Measurements from ENCODE around the gene BIRC5.

The BIRC5 gene

GRCh38 chr17:78204387-78205123, 9.5 kb upstream of the BIRC5 start:
- no peak for DNase-seq
- in situ Hi-C loops (cut with HindIII; ENCODE audit: low pct_ligation_motif_present, low sequenced_read_pairs): no loop called here
- no peak for TF ChIP-seq CTCF (IDR thresholded peaks at IDR 0.05; ENCODE audit: low read depth, low read length, missing control alignments)

GRCh38 chr17:78205124-78205775, 8.8 kb upstream of the BIRC5 start:
- Histone ChIP-seq H3K4me3 (ENCODE audit: low read depth, low read length) (no peak overlapping the region), H3K36me3 (replicated peaks) (peaks cover 5% of the 10 kb centered on the region), H3K27me3 (replicated peaks) (no peaks in the 10 kb centered on the region), H3K27ac (no peak overlapping the region)
- no peak for DNase-seq
- in situ Hi-C loops (cut with HindIII; ENCODE audit: low pct_ligation_motif_present, low sequenced_read_pairs): no loop called here
- TF ChIP-seq CTCF (IDR thresholded peaks at IDR 0.05; ENCODE audit: low read depth, low read length, missing control alignments): no peak

More at GRCh38 chr17:78204387-78205123, 9.5 kb upstream of the BIRC5 start:
- Histone ChIP-seq H3K27ac (no peak overlapping the region), H3K27me3 (replicated peaks) (no peaks in the 10 kb centered on the region), H3K36me3 (replicated peaks) (peaks cover 5% of the 10 kb centered on the region), H3K4me3 (ENCODE audit: low read depth, low read length) (no peak overlapping the region)

- TF ChIP-seq CTCF (IDR thresholded peaks at IDR 0.05; ENCODE audit: low read depth, low read length, missing control alignments): peak; percentile 24
- Histone ChIP-seq H3K27ac (no peak overlapping the region), H3K27me3 (replicated peaks) (no peaks in the 10 kb centered on the region), H3K4me3 (ENCODE audit: low read depth, low read length) (no peak overlapping the region), H3K36me3 (replicated peaks) (peaks cover 5% of the 10 kb centered on the region)
- no peak for DNase-seq
- in situ Hi-C loops (cut with HindIII; ENCODE audit: low pct_ligation_motif_present, low sequenced_read_pairs): no loop called here
Measured at GRCh38 chr17:78206298-78206697, 7.8 kb upstream of the BIRC5 start.

DNA sequence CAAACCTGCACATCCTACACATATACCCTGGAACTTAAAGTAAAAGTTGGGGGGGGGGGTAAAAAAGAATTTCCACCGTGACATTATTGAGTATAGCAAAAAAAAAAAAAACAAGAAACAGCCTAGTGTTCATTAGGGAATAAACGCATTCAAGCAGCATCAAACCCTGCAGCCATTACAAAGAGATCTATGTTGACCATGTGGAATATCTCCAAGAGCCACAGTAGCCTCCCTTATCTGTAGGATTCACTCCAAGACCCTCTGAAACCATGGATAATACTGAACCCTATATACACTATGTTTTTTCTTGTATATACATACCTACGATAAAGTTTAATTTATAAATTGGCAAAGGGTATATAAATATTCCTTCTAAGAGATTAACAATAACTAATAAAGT, 5.6 kb upstream of the BIRC5 start:
- in situ Hi-C loops (cut with HindIII; ENCODE audit: low pct_ligation_motif_present, low sequenced_read_pairs): no loop called here
- Histone ChIP-seq H3K27ac (no peak overlapping the region), H3K4me3 (ENCODE audit: low read depth, low read length) (no peak overlapping the region), H3K27me3 (replicated peaks) (no peaks in the 10 kb centered on the region), H3K36me3 (replicated peaks) (peaks cover 5% of the 10 kb centered on the region)
- TF ChIP-seq CTCF (IDR thresholded peaks at IDR 0.05; ENCODE audit: low read depth, low read length, missing control alignments): no peak
- DNase-seq: no peak

DNA sequence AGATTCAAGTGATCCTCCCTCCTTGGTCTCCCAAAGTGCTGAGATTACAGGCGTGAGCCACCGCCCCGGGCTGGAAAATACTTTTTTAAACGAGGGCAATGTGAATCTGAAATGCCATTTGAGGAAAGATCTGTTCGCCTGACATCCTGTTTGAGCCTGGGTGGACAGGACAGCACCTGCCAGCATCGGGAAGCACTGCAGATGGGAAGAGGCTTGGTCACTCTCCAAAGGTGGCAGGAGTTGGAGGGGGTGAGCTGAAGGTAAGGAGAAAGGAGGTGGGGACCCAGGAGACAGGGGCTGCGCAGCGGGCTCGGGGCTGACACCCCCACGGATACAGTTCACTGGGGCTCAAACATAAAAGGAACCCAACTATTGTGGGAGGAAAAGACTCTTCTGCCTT, 3.9 kb upstream of the BIRC5 start:
- H3K27ac ChIP-seq: no peak overlapping the region
- H3K27me3 ChIP-seq (replicated peaks): no peaks in the 10 kb centered on the region
- no peak for TF ChIP-seq CTCF (IDR thresholded peaks at IDR 0.05; ENCODE audit: low read depth, low read length, missing control alignments)
- no peak overlapping the region for H3K4me3 ChIP-seq (ENCODE audit: low read depth, low read length)
- no peak for DNase-seq
- H3K36me3 ChIP-seq (replicated peaks): peaks cover 2% of the 10 kb centered on the region
- in situ Hi-C loops (cut with HindIII; ENCODE audit: low pct_ligation_motif_present, low sequenced_read_pairs): no loop called here

All from brain microvascular endothelial cell (primary cell).